Activated CD8-positive, alpha-beta memory T cell treated with anti-CD3 and anti-CD28 coated beads, Interleukin-2, amount 10 ng/mL, durations not matched to agents 7 days and 5 days (primary cell): Measurements from ENCODE around the gene F13B. TPM values are rescaled to one million over a fixed set of nuclear protein-coding genes. Genes with fewer than 3 reads are reported as not detected.
"Not testable (repeated sequence)": the region's sequence is repeated elsewhere in the genome, so short reads cannot be mapped to it uniquely, and the experiment has no call there.

ENCODE experiments used
- ATAC-seq: fragments of 150-1000 bp; cut with Tn5 transposase; one replicate; pipeline ENCODE4 v1.10.0; 2021; ENCODE audit warnings: moderate library complexity
- CTCF ChIA-PET: fragments of 350-600 bp; sonication (Branson Sonifier 250); formaldehyde crosslinking; loops from one replicate; lab custom pipeline; 2021; ENCODE audit warnings: antibody characterized with exemption; lab: Charles Lee
- DNase-seq: peaks from one replicate; pipeline ENCODE4 v3.0.0-alpha.2; 2020
- H3K27ac Mint-ChIP-seq: one replicate; pipeline ENCODE4 v1.8.0; 2021; ENCODE audit warnings: mild to moderate bottlenecking, mixed read lengths
- H3K27me3 Mint-ChIP-seq: one replicate; pipeline ENCODE4 v1.8.0; 2021; ENCODE audit warnings: mixed read lengths
- H3K36me3 Mint-ChIP-seq: one replicate; pipeline ENCODE4 v1.8.0; 2021; ENCODE audit warnings: mild to moderate bottlenecking, mixed read lengths
- H3K4me1 Mint-ChIP-seq: one replicate; pipeline ENCODE4 v1.8.0; 2021; ENCODE audit warnings: mixed read lengths
- H3K4me3 Mint-ChIP-seq: one replicate; pipeline ENCODE4 v1.8.0; 2021; ENCODE audit warnings: mild to moderate bottlenecking, moderate library complexity, mixed read lengths
- H3K9me3 Mint-ChIP-seq: one replicate; pipeline ENCODE4 v1.8.0; 2022; ENCODE audit warnings: low read depth, mixed read lengths
- total RNA-seq, 2 experiments: library from RNA; stranded (reverse); gene quantifications; one replicate each; pipeline ENCODE4 v1.2.3, GENCODE V29; 2021

F13B gene
- not detected for total RNA-seq

- H3K4me1 Mint-ChIP-seq: no peaks in the 10 kb centered on the region
- H3K4me3 Mint-ChIP-seq: no peak within 1 kb of the TSS
- no peak within 1 kb of the TSS for H3K27ac Mint-ChIP-seq
- ATAC-seq (no peak), DNase-seq (no peak)
- CTCF ChIA-PET: no interaction called here
- peaks cover 2% of the 10 kb centered on the region for H3K27me3 Mint-ChIP-seq
- no peaks in the 10 kb centered on the region for H3K36me3 Mint-ChIP-seq
- H3K9me3 Mint-ChIP-seq: peaks cover 1% of the 10 kb centered on the region
These were observed at the start of gene F13B for GRCh38 chr1:197066719-197067456. F13B (minus strand) TSS chr1:197067260; CDS start chr1:197067223, 37 bp downstream.

- no peaks in the 10 kb centered on the region for H3K4me1 Mint-ChIP-seq
- ATAC-seq: no peak
- CTCF ChIA-PET: interaction anchor here (1.2 kb wide), 1 partner anchor 12 kb away, joined by 3 read pairs; no protein-coding TSS in a partner anchor
- H3K36me3 Mint-ChIP-seq: peaks cover 70% of the 10 kb centered on the region
- DNase-seq: no peak
- H3K27ac Mint-ChIP-seq: no peak overlapping the region
- no peaks in the 10 kb centered on the region for H3K27me3 Mint-ChIP-seq
- no peak overlapping the region for H3K4me3 Mint-ChIP-seq
- H3K9me3 Mint-ChIP-seq: no peaks in the 10 kb centered on the region
These were observed 49.1 kb upstream of the F13B start for GRCh38 chr1:197116156-197116555.

- no peak overlapping the region for H3K27ac Mint-ChIP-seq
- no peaks in the 10 kb centered on the region for H3K9me3 Mint-ChIP-seq
- no peak overlapping the region for H3K4me3 Mint-ChIP-seq
- no peaks in the 10 kb centered on the region for H3K27me3 Mint-ChIP-seq
- DNase-seq (no peak), ATAC-seq (no peak)
- peaks cover 3% of the 10 kb centered on the region for H3K4me1 Mint-ChIP-seq
- CTCF ChIA-PET: interaction anchor here (1.5 kb wide), 1 partner anchor 13 kb away, joined by 5 read pairs; no protein-coding TSS in a partner anchor
- peaks cover 81% of the 10 kb centered on the region for H3K36me3 Mint-ChIP-seq
These were observed 39.8 kb upstream of the F13B start for GRCh38 chr1:197106869-197107268.

GRCh38 chr1:197103300-197103699, 36.2 kb upstream of the F13B start:
- Mint-ChIP-seq H3K27me3 (no peaks in the 10 kb centered on the region), H3K4me3 (no peak overlapping the region), H3K9me3 (no peaks in the 10 kb centered on the region), H3K27ac (no peak overlapping the region), H3K36me3 (peaks cover 62% of the 10 kb centered on the region), H3K4me1 (peaks cover 3% of the 10 kb centered on the region)
- no peak for DNase-seq
- ATAC-seq: no peak
- CTCF ChIA-PET: no interaction called here

- CTCF ChIA-PET: no interaction called here
- Mint-ChIP-seq H3K9me3 (no peaks in the 10 kb centered on the region), H3K27ac (no peak overlapping the region), H3K4me1 (no peaks in the 10 kb centered on the region), H3K4me3 (no peak overlapping the region), H3K36me3 (peaks cover 55% of the 10 kb centered on the region), H3K27me3 (no peaks in the 10 kb centered on the region)
- ATAC-seq (no peak), DNase-seq (no peak)
These were observed 34.9 kb upstream of the F13B start for GRCh38 chr1:197101978-197102377.

GRCh38 chr1:197100677-197101076, 33.6 kb upstream of the F13B start:
- Mint-ChIP-seq H3K27ac (no peak overlapping the region), H3K36me3 (peaks cover 50% of the 10 kb centered on the region), H3K27me3 (no peaks in the 10 kb centered on the region)

GRCh38 chr1:197099444-197099843, 32.4 kb upstream of the F13B start:
- Mint-ChIP-seq H3K4me3 (no peak overlapping the region), H3K4me1 (no peaks in the 10 kb centered on the region), H3K36me3 (peaks cover 52% of the 10 kb centered on the region), H3K27ac (no peak overlapping the region), H3K9me3 (no peaks in the 10 kb centered on the region), H3K27me3 (no peaks in the 10 kb centered on the region)
- CTCF ChIA-PET: interaction anchor here (0.6 to 1.7 kb wide), 2 partner anchors 13 to 36 kb away, joined by 3 to 5 read pairs; no protein-coding TSS in a partner anchor
- ATAC-seq (no peak), DNase-seq (no peak)

More at GRCh38 chr1:197100677-197101076, 33.6 kb upstream of the F13B start:
- no peaks in the 10 kb centered on the region for H3K9me3 Mint-ChIP-seq
- no peak for DNase-seq
- ATAC-seq: no peak
- no peaks in the 10 kb centered on the region for H3K4me1 Mint-ChIP-seq
- CTCF ChIA-PET: interaction anchor here (1.7 kb wide), 1 partner anchor 14 kb away, joined by 5 read pairs; no protein-coding TSS in a partner anchor
- no peak overlapping the region for H3K4me3 Mint-ChIP-seq

- H3K4me1 Mint-ChIP-seq, DNase-seq, H3K4me3 Mint-ChIP-seq, H3K27me3 Mint-ChIP-seq, H3K9me3 Mint-ChIP-seq, ATAC-seq, CTCF ChIA-PET, H3K27ac Mint-ChIP-seq: not testable (repeated sequence)
- peaks cover 43% of the 10 kb centered on the region for H3K36me3 Mint-ChIP-seq
These were observed 29.9 kb upstream of the F13B start for GRCh38 chr1:197096971-197097370.

GRCh38 chr1:197096137-197096536, 29.1 kb upstream of the F13B start:
- ATAC-seq (no peak), DNase-seq (no peak)
- CTCF ChIA-PET: no interaction called here
- Mint-ChIP-seq H3K36me3 (peaks cover 48% of the 10 kb centered on the region), H3K27me3 (no peaks in the 10 kb centered on the region), H3K4me3 (no peak overlapping the region), H3K4me1 (no peaks in the 10 kb centered on the region), H3K9me3 (no peaks in the 10 kb centered on the region), H3K27ac (no peak overlapping the region)

- Mint-ChIP-seq H3K4me3 (no peak overlapping the region), H3K36me3 (peaks cover 57% of the 10 kb centered on the region), H3K27me3 (no peaks in the 10 kb centered on the region), H3K9me3 (no peaks in the 10 kb centered on the region), H3K27ac (no peak overlapping the region), H3K4me1 (no peaks in the 10 kb centered on the region)
- ATAC-seq (no peak), DNase-seq (no peak)
- CTCF ChIA-PET: no interaction called here
These were observed 26.3 kb upstream of the F13B start for GRCh38 chr1:197093226-197093885.

- Mint-ChIP-seq H3K4me1 (no peaks in the 10 kb centered on the region), H3K27ac (no peak overlapping the region), H3K36me3 (peaks cover 60% of the 10 kb centered on the region), H3K4me3 (no peak overlapping the region), H3K9me3 (no peaks in the 10 kb centered on the region), H3K27me3 (no peaks in the 10 kb centered on the region)
- DNase-seq (no peak), ATAC-seq (no peak)
- CTCF ChIA-PET: no interaction called here
These were observed 25.5 kb upstream of the F13B start for GRCh38 chr1:197092491-197093023.

- H3K4me1 Mint-ChIP-seq: no peaks in the 10 kb centered on the region
- peaks cover 9% of the 10 kb centered on the region for H3K9me3 Mint-ChIP-seq
- CTCF ChIA-PET: no interaction called here
- H3K4me3 Mint-ChIP-seq: no peak overlapping the region
- no peak overlapping the region for H3K27ac Mint-ChIP-seq
- DNase-seq (no peak), ATAC-seq (no peak)
- peaks cover 2% of the 10 kb centered on the region for H3K27me3 Mint-ChIP-seq
- H3K36me3 Mint-ChIP-seq: peaks cover 61% of the 10 kb centered on the region
These were observed 16.4 kb upstream of the F13B start for GRCh38 chr1:197083474-197083873.

- peaks cover 6% of the 10 kb centered on the region for H3K27me3 Mint-ChIP-seq
- H3K36me3 Mint-ChIP-seq: peaks cover 53% of the 10 kb centered on the region
- DNase-seq (no peak), ATAC-seq (no peak)
- H3K4me1 Mint-ChIP-seq: no peaks in the 10 kb centered on the region
- H3K9me3 Mint-ChIP-seq: peaks cover 9% of the 10 kb centered on the region
- no peak overlapping the region for H3K27ac Mint-ChIP-seq
- no peak overlapping the region for H3K4me3 Mint-ChIP-seq
- CTCF ChIA-PET: interaction anchor here (0.8 kb wide), 1 partner anchor 10 kb away, joined by 3 read pairs; no protein-coding TSS in a partner anchor
These were observed 14.2 kb upstream of the F13B start for GRCh38 chr1:197081117-197081753.
